GM21576 (cell line): Measurements from ENCODE around the gene SNX10.
A peak's percentile ranks its signal among the peaks of the same experiment; 100 is the strongest.

ENCODE experiments used
- ATAC-seq: cut with Tn5 transposase; IDR thresholded peaks from one replicate; pipeline ENCODE4 v1.9.1; 2021; ENCODE audit warnings: mild to moderate bottlenecking, moderate library complexity; ENCODE audit not compliant: unreplicated experiment

Gene SNX10

GRCh38 chr7:26398756-26399509 lies 107.3 kb downstream of the SNX10 start:
- ATAC-seq, result peak; percentile 87

GRCh38 chr7:26399736-26400135 lies 108.1 kb downstream of the SNX10 start:
- no peak for ATAC-seq

- ATAC-seq, result no peak
Measured at GRCh38 chr7:26403640-26404039, 112.0 kb downstream of the SNX10 start.

GRCh38 chr7:26404189-26404996 lies 112.7 kb downstream of the SNX10 start:
- no peak for ATAC-seq

GRCh38 chr7:26406433-26406832 lies 114.8 kb downstream of the SNX10 start:
- ATAC-seq, result no peak

GRCh38 chr7:26409661-26410547 lies 118.2 kb downstream of the SNX10 start:
- no peak for ATAC-seq

- no peak for ATAC-seq
Measured at GRCh38 chr7:26413007-26413691, 121.5 kb downstream of the SNX10 start.

- ATAC-seq, result no peak
Measured at GRCh38 chr7:26416004-26416403, 124.3 kb downstream of the SNX10 start.

GRCh38 chr7:26417911-26418413 lies 126.3 kb downstream of the SNX10 start:
- no peak for ATAC-seq

GRCh38 chr7:26419198-26419597 lies 127.5 kb downstream of the SNX10 start:
- ATAC-seq, result no peak

GRCh38 chr7:26420422-26421019 lies 128.9 kb downstream of the SNX10 start:
- ATAC-seq, result no peak

- ATAC-seq, result no peak
Measured at GRCh38 chr7:26422761-26423160, 131.1 kb downstream of the SNX10 start.

GRCh38 chr7:26423436-26423835 lies 131.8 kb downstream of the SNX10 start:
- ATAC-seq, result no peak
